T1000 (cell line): ENCODE measurements around the gene DUSP9.

Experiments
- DNase-seq: peaks from one replicate; lab custom pipeline; 2025; ENCODE audit warnings: mixed read lengths; lab: John Stamatoyannopoulos, UW

DUSP9 gene

DNA sequence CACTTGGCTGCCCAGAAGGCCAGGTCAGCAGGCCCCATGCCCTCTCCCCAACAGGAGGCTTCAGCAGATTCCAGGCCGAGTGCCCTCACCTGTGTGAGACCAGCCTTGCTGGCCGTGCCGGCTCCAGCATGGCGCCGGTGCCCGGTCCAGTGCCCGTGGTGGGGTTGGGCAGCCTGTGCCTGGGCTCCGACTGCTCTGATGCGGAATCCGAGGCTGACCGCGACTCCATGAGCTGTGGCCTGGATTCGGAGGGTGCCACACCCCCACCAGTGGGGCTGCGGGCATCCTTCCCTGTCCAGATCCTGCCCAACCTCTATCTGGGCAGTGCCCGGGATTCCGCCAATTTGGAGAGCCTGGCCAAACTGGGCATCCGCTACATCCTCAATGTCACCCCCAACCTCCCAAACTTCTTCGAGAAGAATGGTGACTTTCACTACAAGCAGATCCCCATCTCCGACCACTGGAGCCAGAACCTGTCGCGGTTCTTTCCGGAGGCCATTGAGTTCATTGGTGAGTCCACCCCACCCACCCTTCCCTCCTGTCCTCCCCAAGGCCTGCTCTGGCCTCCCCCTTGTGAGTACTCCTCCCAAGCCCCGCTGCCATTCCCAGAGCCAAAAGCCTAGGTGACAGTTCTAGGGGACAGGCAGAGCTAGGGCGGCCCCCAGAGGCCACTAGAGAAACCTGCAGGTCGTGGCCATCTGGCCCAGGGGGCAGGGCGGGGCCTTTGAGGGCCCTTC, 2.3 kb downstream of the DUSP9 start:
- DNase-seq: no peak

DNA sequence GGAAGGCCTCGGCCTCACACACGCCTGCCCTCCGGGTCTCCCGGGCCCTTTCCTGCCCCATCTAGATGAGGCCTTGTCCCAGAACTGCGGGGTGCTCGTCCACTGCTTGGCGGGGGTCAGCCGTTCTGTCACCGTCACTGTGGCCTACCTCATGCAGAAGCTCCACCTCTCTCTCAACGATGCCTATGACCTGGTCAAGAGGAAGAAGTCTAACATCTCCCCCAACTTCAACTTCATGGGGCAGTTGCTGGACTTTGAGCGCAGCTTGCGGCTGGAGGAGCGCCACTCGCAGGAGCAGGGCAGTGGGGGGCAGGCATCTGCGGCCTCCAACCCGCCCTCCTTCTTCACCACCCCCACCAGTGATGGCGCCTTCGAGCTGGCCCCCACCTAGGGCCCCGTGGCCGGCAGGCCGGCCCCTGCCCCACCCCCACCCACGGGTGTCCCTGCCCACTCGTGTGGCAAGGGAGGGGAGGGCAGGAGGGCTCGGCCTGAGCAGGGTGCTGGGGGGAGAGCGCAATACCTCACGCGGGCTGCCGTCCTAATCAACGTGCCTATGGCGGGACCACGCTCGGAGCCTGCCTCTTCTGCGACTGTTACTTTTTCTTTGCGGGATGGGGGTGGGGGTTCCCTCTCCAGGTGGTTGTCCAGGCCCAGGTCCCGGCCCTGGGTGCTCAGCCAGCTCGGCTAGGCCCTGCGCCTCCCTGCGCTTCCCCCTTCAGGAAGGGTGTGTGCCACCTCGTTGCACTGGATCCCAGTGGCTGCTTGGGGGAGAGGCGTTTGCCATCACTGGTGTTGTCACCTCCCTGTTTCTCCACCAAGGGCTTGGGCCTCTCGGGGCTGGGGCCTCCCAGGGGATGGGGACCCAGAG, 3.1 kb downstream of the DUSP9 start:
- DNase-seq: no peak

DNA sequence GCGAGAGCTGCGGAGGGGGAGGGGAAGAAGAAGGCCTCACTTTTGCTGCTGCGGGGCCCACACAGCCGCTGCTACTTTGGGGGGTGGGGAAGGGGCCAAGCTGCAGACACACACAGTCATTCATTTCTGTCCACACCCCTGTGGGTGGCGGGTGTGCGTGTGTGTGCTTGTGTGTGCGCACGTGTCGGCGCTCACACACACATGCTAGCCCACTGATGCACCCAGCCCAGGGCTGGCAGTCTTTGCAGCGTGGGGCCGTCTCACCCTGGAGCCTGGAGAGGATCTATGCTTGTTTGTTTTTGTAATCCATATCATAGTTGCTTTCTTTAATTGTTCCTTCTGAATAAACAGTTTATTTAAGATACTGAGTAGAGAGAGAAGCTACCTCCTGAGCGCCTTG, 4.0 kb downstream of the DUSP9 start:
- no peak for DNase-seq

DNA sequence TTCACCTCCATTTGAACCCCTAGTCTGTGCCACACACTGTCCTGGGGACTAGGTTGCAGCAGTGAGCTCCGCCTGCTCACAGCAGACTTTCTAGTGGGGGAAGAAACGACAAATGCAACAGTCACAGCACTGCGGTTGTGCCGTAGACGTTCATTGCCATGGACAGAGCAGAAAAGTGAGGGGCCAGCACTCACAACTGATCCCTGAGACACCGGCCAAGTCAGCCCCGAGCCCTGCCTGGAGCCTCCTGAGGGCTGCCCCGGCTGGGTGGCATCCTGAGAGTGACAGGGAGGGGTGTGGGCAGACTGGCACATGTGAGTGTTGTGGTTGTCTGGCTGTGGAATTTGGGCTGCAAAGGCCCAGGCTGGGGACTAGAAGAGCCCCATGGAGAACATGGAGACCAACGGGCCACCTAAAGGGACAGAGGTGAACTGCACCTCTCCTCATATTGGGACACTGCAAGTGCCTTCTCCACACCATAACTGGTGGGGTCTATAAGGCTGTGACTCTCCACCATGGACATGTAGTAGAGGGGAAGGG, 4.6 kb downstream of the DUSP9 start:
- DNase-seq: no peak

DNA sequence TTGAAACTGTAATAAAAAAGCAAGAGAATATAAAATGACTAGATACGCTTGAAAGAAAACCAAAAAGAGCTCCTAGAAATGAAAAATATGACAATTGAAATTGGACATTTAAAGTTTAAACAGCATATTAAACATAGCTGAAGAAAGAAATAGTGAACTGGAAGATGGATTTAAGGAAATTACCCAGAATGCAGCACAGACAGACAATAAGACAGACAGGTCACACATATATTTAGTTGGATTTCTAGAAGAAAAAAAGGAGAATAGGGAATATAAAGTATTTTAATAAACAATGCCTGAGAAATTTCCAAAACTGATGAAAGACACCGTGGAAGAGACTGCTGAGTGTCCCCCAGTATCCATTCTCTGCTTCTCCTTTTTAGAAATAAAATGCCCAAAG, 6.6 kb downstream of the DUSP9 start:
- no peak for DNase-seq

DNA sequence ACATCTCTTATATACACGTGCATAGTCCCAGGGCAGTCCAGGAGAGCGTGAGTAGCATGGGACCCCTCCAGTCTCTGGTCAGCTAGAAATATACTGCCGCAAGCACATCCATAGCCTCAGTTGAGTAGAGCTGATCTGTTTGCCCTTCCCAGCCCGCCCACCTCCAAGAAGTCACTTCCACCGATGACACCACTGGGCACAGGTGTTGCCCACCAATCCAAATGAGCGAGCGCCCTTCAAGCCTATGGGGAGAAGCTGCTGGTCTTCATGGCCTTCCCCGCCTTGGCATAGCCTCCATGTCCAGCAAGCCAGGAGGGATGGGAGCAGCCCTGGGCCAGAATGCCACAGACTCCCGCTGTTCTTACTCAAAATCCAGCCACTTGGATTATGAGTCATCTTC, 10.2 kb downstream of the DUSP9 start:
- no peak for DNase-seq

DNA sequence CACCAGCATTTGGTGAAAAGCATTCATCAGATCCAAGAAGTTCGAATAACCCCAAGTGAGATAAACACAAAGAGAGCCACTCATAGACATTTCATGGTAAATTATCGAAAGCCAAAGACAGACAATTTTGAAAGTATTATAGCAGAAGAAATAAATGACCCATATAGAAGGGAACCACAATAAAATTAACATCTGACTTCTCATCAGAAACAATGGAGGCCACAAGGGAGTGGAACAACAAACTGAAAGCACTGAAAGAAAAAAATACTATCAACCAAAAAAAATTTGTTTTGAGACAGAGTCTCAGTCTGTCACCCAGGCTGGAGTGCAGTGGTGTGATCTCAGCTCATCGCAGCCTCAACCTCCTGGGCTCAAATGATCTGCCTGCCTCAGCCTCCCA, 12.3 kb downstream of the DUSP9 start:
- no peak for DNase-seq

DNA sequence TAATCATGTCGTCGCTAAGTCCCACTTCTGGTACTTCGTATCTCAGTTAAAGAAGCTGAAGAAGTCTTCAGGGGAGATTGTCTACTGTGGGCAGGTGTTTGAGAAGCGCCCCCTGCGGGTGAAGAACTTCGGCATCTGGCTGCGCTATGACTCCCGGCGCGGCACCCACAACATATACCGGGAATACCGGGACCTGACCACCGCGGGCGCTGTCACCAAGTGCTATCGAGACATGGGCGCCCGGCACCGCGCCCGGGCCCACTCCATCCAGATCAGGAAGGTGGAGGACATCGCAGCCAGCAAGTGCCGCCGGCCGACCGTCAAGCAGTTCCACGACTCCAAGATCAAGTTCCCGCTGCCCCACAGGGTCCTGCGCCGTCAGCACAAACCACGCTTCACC, 15.3 kb downstream of the DUSP9 start:
- no peak for DNase-seq

DNA sequence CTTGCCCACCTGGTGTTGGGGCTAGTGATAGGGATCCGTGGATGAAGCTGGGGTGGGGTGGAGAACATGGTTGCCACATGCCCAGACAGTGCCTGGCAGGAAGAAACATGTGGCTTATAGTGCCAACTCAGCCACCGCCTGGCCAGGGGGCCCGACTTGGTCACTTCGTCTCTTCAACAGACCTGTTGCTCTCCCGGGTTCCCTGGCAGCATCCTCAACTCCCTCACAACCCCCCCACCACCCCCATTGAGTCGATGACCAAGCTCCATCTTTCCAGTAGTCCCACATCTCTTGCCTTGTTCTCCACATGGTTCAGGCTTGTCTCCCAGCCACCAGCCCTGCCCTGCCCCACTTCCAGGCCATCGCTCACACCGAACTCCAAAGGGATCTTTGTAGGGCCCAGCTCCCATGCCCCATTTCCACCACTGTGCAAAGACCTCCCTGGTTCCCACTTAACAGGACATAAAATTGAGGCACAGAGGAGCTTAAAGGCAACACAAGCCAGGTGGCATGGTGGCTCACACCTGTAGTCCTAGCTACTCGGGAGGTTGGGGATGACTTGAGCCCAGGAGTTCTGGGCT, 18.8 kb downstream of the DUSP9 start:
- no peak for DNase-seq

DNA sequence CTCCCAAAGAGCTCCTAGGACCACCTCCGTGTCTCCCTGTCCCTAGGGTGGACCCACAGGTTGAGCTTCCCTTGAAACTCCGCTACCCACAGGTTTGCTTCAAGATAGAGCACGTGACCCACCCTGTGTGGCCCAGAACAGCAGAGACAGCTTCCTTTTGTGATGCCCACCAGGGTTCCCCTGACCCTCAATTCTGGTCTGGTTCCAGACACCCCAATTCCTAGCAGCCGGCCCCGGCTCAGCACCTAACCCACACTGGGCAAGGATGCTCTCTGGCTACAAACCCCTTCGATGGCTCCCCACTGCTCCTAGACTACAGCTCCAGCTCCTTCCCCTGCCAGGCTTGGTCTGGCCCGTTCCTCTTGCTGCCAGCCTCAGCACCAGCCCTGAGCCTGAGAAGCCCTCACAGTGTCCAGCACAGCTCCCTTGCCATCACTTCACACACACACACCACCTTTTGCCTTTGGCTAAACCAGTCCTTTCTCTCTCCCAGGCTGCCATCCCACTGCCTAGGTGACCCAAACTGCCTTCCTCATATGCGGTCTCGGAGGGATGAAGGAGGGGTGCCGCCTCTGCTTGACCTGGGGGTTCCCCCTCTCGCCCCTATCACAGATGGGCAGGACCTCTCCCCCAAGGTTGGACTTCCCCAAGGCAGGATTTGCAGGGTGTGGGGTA, 20.4 kb downstream of the DUSP9 start:
- DNase-seq: no peak

DNA sequence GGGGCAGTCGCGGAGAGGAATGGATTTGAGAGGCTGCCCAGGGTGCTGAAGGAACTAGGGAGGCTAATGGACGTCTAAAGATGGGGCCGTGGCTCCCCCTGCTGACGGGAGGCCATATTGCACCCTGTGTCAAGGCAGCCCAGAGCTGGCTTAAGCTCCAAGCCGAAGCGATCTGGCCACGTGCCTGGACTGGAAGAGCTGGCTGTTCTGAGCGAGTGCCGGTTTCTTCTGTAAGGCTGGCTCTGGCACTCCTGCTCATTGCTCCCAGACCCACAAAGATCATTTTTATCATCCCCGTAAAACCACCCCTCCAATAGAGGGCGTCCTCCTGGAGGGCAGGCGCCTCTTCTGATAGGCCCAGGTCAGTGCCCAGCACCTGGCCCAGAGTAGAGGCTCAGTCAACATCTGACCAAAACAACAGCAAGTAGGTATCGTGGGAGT, 21.0 kb downstream of the DUSP9 start:
- DNase-seq: peak; percentile 7

DNA sequence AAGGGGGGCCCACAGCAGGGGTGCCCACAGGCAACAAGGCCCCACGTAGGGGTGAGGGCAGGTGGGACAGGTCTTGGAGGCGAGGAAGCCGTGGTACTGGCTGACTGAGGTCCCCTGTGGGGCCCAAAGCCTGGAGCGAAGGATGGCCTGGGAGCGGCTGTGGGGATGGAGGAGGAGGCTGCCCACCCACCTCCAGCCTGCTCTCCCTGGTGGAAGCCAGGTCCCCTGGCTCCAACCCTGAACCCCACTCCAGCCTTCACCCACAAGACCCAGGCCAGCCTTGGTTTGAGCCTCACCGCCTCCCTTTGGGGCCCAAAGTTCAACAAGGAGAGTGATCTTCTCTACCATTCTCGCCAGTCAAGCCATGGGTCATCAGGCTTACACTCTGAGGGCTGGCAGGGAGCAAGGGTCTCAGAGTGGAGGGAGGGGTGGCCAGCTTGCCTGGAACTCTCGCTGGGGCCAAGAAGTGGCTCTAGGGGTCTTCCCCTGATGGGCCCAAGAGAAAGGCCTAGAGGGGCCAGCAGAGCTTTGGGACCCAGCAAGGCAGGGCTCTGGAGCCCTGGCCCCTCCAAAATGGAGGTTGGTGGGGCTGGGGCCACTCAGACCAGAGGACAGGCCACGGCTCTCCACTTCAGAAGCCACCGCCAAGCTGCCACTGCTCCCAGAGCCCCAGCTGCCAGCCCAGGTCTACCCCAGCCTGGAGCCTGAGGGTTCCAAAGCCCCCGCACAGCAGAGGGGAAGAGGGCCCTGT, 21.6 kb downstream of the DUSP9 start:
- no peak for DNase-seq

DNA sequence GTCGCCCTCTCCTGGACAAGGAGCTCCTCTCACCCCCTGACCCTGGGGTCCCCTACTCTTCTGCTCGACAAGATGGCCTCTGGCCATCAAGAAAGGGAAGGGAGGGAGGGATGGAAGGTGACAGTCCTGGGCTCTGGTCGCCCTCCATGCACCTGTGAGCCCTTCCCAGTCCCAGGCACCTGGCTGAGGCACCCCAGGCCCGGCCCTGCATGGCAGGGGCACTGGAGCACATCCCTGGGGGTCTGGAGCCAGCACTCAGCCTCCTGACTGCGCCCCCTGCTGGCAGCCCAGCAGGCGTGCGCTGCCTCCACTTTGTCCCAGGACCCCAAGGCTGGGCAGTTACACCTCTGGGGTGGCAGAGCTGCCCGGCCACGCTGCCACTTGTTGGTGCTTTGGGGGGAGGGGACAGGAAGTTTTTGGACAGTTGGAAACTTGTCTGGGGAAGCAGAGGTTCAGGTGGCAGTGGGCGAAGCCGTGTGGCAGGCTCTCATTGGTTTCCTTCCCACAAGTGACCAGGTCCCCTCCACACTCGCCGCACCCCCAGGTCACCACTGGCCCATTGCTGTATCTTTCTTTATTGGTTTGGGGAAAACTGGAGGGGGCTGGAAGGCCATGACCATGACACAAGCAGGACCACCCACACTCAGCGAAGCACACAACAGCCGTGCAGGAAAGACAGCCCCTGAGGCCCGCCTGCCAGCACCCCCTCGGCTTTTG, 22.3 kb downstream of the DUSP9 start:
- no peak for DNase-seq

DNA sequence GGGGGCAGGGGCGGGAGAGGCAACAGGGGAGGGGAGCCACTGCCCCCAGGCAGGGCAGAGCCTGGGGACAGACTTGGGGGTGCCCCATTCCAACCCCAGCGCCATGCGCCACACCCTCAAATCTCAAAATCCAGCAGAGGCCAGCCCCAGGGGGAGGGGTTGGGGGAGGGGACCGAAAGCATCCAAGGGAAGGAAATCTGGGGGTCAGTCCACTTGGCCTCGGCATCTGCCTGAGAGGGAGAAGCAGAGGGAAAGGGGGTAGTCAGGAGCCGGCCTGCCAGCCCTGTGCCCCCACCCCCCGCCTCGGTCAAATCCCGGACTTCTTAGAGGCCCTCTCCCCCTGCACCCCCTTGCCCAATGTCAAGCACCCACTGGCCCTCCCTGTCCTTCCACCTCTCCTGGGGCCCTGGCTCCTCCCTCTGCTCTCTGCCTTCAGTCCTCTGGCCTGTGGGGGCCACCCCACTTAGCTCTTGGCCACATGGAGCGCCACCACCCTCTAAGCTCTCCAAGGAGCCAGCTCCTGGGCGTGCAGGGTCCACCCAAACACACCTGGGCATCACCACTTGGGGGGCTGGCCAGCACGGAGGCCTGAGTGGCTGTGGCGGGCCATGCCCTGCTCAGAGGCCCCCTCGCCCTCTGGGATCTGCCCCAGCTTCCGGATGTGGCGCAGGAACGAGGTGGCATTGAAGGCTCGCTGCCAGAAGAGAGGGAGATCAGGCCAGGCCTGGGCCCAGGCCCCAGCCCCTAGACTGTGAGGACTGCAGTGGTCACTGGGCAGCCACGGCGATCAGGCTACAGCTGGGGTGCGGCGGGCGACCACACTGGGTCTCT, 23.1 kb downstream of the DUSP9 start:
- DNase-seq: no peak

DNA sequence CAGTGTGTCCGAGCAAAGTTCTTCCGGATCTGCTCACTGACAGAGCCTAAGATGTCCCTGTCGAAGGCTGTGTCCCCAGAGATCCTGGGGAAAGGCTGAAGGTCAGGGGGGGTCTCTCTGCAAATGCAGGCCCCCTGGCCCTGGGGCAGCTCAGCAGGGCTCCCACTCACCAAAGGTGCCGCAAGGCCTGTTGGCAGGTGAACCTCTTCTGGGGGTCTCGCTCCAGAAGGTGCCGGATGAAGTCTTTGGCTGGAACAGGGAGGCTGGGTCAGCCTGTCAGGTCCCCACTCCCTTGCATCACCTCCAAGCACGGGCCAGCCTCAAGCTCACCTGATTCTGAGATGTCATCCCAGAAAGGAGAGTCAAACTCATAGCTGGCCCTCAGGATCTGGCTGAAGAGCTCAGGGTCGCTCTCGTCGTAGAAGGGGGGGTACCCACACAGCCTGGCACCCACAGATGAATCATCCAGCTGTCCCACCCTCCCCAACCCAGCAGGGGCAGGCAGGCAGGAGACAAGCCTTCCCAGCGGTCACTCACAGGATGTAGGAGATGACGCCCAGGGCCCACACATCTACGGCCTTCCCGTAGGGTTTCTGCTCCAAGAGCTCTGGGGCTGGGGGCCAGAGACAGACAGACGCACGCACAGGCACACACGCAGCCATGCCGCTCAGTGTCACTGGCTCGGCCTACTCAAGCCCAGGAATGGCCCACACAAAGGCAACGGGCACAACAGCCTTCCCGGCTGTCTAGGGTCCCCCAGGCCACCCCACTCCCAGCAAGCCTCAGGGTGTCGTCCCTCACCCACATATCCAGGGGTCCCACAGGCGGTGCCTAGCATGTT, 24.0 kb downstream of the DUSP9 start:
- DNase-seq: no peak

DNA sequence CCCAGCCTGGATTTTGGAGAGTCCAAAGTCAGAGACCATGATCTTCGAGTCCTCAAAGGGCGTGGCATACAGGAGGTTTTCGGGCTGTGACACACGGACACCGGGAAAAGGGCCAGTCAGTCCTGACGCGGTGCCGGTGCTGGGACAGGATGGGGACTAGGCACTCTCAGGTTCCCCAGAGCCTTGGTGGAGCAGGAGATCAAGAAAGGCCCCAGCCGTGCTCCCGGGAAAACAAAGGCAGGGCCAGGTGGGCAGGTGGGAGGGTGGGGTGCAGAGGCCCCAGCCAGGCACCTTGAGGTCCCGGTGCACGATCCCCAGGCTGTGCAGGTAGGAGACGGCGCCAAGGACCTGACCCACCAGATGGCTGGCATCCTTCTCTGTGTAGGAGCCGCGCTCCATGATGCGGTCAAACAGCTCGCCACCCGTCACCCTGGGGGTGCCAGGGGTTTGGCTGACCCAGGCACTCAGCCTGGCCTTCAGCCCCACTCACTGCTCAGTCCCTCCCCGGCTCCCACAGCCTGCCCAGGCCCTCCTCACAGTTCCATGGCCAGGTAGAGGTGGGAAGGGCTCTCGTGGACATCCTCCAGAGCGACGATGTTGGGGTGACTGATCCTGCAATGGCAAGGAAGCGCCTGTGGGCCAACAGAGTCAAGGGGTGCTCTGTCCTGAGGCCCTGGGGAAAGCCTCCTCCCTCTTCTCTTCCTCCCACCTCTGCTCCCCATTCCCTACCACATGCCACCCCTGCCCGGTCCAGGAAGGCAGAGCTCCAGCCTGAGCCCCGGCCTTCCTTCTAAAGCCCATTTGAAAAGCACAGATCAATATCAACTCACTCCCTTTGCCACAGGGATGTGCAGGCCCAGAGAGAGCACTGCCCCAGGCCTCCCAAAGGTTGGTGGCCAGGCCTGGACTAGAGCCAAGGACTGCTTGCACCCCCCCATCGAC, 24.9 kb downstream of the DUSP9 start:
- DNase-seq: no peak

DNA sequence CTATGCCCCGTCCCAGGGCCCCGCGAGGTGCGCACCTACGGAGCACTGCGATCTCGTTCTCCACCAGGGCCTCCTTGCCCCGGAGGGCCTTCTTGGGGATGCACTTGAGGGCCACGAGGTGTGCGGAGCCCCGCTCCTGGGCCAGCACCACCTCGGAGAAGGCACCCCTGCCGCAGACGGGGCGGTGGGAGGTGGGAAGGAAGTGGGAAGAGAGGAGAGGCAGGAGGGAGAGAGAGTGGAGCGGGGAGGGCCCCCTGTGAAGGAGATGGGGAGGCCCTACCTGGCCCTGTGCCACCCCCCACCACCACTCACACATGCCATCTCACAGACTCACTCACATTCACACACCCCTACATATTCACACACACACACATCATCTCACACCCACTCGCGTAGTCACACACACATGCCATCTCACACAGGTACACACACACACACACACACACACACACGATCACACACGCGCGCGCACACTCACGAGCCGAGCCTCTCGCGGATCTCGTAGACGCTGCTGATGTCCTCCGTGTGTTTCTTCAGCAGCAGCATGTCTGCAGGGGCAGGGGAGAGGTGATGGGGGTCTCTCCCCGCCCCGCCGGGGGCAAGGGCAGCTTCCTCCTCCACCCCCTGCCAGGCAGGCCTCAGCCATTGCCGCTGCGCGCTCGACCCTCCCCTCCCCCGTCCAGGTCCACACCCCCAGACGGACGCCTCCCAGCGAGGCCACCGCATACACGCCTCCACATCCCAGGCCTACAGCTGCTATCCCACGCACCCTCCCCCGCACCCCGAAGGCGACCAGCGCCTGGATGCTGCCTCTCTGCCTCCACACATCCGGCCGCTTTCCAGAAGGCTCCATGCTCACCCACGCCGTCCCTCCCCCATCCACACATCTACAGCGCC, 25.8 kb downstream of the DUSP9 start:
- no peak for DNase-seq
